Fibroblast of pulmonary artery (primary cell): ENCODE results near the gene ACACA.

Source experiments
- DNase-seq: peaks from one replicate; pipeline ENCODE4 v3.0.0-alpha.2; 2010; ENCODE audit warnings: low read depth
- H3K4me3 ChIP-seq: replicated peaks from 2 replicates; pipeline ENCODE4 v1.5.1; 2011; ENCODE audit warnings: low read depth, mild to moderate bottlenecking, control low read depth, low read length, moderate library complexity
- TF ChIP-seq, protein P1 (sequence below): IDR thresholded peaks from 2 replicates; pipeline ENCODE4 v1.5.1; 2011; ENCODE audit warnings: mild to moderate bottlenecking, control low read depth, low read length, inconsistent platforms; ENCODE audit errors: missing control alignments

Gene ACACA

GRCh38 chr17:37098152-37098551 is 308.5 kb downstream of the ACACA start:
- no peak for DNase-seq
- H3K4me3 ChIP-seq = no peak overlapping the region
- TF ChIP-seq, protein P1, sequence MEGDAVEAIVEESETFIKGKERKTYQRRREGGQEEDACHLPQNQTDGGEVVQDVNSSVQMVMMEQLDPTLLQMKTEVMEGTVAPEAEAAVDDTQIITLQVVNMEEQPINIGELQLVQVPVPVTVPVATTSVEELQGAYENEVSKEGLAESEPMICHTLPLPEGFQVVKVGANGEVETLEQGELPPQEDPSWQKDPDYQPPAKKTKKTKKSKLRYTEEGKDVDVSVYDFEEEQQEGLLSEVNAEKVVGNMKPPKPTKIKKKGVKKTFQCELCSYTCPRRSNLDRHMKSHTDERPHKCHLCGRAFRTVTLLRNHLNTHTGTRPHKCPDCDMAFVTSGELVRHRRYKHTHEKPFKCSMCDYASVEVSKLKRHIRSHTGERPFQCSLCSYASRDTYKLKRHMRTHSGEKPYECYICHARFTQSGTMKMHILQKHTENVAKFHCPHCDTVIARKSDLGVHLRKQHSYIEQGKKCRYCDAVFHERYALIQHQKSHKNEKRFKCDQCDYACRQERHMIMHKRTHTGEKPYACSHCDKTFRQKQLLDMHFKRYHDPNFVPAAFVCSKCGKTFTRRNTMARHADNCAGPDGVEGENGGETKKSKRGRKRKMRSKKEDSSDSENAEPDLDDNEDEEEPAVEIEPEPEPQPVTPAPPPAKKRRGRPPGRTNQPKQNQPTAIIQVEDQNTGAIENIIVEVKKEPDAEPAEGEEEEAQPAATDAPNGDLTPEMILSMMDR = no peak

DNA sequence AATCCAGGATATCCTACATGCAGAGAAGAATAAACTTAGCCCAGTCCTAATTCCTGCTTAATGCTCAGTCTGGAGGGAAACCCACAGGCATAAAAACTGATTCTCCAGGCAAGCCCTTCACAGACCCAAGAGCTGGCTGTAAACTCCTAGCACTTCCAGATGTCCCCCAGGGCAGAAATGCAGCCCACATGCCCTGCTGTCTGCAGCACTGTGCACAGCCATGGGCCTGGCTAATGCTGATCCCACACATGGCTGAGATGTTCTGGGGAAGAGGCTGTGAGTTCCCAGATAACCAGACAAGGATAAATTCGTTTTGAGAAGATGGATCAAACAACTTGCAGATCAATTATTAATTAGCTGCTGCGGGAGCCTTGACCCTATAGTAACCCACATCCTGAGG is 309.5 kb downstream of the ACACA start:
- no peak overlapping the region for H3K4me3 ChIP-seq
- DNase-seq = no peak
- TF ChIP-seq, protein P1 = no peak

GRCh38 chr17:37096071-37096470 is 310.6 kb downstream of the ACACA start:
- TF ChIP-seq, protein P1 = no peak
- no peak overlapping the region for H3K4me3 ChIP-seq
- no peak for DNase-seq

DNA sequence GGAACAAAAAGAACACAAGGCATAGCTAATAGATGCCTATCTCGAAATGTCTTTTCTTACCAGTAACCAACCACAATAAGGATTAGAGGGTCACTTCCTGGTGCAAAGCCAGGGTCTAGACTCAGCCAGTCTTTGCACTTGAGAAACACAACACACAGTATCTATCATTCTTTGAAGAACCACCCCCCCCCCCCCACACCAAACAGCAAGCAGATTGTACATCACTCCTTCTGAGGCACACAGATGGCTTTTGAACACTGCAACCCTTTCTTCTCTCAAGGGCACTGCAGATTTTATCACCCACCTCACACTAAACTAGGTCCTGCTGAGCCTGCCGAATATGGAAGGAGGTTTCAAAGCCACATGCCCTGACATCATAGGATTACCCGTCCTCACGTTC is 312.2 kb downstream of the ACACA start:
- TF ChIP-seq, protein P1 = no peak
- H3K4me3 ChIP-seq = no peak overlapping the region
- DNase-seq = no peak

DNA sequence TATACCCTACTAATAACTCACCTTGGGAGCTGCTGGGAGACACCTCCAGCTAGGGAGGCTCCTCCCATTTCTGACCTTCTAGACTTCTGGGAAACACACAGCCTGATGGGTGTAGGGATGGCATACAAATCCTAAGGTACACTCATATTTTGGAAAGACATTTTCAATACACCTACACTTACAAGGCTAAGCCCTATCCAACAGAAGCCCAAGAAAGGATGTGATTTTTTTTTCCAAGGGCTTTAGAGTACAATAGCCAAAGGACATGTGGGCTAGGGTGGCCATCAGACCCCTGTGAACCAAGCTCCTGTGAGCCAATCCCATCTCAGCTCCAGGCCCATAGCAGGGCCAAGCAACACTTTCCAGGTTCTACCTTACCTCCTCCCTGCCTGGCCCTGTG is 313.9 kb downstream of the ACACA start:
- no peak overlapping the region for H3K4me3 ChIP-seq
- TF ChIP-seq, protein P1 = no peak

DNA sequence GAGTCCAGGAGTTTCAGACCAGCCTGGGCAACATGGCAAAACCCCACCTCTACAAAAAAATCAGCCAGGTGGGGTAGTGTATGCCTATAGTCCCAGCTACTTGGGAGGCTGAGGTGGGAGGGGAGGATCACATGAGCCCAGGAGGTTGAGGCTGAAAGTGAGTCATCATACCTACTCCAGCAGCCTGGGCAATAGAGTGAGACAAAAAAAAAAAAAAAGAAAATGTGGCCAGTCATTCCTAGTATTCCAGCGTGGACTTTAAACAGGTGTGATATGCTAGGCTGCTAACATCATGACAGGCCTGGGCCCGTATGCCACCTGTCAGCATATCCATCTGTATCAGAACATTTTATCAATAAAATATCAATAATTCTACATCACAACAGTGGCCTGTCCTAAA is 314.6 kb downstream of the ACACA start:
- TF ChIP-seq, protein P1 = no peak
- no peak overlapping the region for H3K4me3 ChIP-seq
- DNase-seq = no peak

More for the DNA sequence above, 313.9 kb downstream of the ACACA start:
- no peak for DNase-seq

GRCh38 chr17:37090941-37091340 is 315.7 kb downstream of the ACACA start:
- TF ChIP-seq, protein P1 = no peak

More at GRCh38 chr17:37090941-37091340, 315.7 kb downstream of the ACACA start:
- DNase-seq = no peak
- H3K4me3 ChIP-seq = no peak overlapping the region
